RPMI8226 (cell line): Measurements from ENCODE around the gene WIPI1.
"Not testable (repeated sequence)": the region's sequence is repeated elsewhere in the genome, so short reads cannot be mapped to it uniquely, and the experiment has no call there.

Experiments
- DNase-seq: peaks from one replicate; pipeline ENCODE4 v3.0.0-alpha.2; 2015

WIPI1 gene

DNA sequence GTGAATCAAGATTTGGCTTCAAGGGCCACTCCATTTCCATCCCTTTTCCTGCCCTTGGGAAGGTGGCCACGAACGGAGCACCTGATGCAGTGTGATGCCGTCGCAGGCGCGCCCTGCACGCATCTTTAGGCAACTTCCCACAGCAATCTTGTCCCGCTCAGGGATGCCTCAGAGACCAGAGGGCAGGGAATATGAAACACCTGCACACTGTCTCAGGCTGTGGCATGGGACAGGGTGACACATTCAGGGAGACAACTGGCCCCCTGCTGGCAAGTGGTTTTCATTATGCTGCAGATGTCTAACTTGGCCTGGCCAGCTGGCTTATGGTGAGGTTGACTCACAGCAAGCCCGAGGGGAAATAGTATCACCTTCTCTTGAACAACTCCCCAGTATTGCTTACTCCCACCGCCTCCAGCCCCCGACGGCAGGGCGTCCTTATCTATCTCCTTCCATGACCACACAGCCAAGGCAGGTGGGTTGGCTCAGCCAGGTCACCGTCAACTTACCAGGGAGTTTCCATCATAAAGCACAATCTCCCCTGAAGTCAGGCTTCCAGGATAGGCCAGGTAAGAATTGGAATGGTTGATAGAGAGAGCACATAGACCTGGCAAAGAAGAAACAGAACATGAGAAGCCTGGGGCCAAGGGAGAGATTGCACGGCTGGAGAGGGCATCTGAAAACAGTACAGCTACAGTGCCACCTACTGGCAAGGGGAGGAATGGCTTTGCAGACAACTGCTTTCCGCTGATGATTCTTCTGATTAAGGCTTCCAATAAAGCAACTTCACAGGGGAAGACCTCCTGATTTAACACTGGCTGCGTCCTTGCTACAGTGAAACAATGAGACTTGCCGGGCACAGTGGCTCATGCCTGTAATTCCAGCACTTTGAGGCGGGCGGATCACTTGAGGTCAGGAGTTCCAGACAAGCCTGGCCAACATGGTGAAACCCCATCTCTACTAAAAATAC lies 21.1 kb downstream of the WIPI1 start:
- peak; percentile 86 for DNase-seq

DNA sequence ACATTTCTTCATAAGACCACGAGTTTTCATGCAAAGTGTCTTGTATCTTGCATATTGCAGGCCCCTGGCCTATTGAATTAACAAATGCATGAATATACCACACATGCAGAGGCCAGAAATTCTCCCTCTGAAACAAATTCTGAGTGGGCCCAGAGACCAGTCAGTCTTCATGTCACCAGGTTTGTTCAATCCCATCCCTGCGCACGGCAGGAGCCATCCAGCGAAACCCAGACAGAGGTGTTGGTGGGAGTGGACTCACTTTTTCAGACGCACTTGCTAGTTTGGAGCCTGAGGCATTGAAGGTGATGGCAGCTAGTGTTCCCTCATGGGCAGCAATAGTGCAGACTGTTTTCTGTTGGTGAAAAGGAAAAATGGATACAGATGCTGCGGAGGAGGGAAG lies 21.9 kb downstream of the WIPI1 start:
- no peak for DNase-seq

DNA sequence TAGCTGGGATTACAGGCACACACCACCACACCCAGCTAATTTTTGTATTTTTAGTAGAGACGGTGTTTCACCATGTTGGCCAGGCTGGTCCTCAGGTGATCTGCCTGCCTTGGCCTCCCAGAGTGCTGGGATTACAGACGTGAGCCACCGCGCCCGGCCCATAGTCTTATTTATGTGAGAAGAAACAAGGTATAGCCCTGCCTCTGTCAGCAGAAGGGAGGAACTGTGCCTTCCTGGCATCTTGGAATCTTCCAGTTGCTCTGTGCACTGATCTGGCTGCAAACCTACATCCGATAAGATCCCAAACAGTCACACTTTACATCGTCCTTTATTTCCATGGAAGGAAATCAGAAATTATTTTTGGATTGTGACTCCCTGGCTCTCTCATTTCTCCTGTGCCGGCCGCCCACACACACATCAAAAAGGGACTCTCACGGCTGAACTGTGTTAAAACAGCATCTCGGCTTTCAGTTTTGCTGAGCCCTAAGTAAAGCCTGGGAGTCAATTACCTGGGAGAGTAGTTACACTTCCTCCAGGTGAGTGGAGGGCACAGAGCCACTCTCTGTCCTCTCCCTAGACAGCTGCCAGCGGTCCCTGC lies 23.3 kb downstream of the WIPI1 start:
- no peak for DNase-seq

DNA sequence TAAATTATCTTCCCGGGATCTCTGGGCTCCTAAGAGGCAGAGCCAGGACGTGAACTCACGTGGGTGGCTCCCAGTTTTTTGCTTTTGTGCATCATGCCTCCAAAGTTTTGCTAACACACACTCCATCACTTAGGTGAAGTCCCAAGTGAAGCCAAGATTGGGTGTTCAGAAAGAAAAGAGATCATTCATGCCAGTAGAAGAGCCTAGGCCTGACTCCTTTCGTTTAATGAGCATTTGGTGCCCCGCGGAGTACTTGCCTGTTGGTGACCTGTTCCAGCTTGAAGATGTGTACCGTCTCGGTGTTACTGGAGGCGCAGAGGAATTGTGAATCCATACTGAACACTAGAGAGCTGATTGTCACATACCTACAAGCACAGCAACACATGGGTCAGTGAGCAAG lies 24.1 kb downstream of the WIPI1 start:
- no peak for DNase-seq

DNA sequence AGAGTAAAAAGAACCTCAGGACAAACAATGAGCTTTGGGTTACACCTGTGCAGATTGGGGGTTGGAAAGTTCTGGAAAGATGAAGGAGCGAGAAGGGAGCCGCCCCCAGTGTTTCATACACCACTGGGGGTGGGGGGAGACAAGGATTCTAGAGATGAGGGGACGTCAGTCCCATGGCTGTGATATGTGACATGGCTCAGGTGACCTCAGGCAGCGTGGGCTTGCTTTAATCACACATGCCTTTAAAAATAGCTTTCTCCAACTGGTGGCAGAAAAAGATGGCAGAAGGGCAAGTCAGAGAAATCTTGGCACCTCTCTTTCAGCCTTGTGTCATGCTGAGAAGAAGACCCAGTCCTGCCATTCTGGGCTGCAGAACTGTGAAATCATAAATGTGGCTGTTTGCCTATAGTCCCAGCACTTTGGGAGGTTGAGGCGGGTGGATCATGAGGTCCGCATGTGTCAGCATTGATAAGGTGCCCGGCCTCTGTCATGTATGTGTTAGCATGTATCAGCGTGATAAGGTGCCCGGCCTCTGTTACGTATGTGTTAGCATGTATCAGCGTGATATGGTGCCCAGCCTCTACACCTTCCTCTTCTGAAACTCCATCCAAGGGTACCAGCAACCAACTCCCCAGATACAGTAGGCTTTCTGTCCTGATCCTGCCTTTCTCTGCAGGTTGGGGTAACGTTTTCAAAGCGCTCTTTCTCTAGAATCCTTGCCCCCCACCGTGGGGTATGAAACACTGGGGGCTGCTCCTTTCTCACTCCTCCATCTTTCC lies 25.0 kb downstream of the WIPI1 start:
- DNase-seq, result no peak

DNA sequence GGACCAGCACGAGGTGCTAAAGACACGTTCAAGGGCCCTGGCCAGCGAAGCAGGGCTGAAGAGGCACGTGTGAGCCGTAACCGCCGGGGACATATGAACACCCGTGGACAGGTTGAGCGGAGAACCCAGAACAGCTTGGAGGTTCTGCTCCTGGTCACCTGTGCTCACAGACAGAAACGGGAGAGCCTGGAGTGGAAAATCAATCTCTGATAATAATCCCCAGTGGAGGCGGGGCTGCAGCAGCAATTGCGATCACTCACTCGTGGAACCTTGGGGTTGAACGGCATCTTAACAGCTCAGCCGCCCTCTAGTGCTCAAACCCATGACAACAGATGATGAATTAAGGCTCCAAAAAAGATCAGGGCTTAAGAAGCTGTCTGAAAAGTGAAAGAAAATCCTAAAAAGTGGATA lies 25.6 kb downstream of the WIPI1 start:
- DNase-seq, result no peak

DNA sequence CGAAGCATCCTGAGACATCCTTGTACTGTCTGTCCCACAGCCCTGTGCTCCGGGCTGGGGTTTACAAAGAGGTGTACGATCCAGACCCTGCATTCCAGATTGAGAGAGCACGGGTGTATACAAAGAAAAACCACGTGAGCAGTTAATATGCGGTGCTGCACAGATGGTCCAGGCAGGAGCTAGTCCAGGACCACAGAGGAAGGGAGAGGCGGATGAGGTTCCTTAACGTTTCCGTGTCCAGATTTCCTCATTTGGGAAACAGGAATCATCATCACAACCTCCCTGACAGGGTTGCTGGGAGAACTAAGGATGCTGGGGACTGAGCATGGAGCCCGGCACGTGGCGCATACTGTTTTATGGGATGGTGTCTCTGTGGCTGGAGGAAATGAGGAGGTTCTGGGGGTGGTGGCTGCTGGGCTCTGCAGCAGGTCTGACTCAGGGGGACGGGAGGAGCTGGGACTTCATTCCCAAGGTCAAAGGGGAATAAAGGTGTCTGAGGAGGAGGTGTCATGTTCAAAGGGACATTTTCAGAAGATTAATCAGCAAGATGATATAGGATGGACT lies 26.2 kb downstream of the WIPI1 start:
- DNase-seq, result no peak

DNA sequence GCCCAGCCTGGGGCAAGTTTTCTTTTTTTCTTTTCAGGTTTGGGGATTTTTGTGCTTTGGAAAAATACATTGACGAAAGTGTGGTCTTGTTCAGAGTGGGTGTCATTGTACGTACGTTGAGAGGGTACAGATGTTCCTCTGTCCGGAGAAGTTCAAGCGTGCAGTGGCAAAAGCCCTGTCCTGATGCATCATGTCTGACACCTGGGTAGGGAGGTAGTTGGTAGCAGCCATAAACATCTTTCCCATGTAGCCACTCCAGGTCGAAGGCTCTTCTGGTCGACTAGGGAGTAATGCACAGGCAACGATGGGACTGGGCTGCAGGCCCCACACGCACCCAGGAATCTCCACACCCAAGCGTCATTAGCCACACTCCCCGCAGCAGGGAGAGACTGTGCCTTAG lies 27.4 kb downstream of the WIPI1 start:
- no peak for DNase-seq

DNA sequence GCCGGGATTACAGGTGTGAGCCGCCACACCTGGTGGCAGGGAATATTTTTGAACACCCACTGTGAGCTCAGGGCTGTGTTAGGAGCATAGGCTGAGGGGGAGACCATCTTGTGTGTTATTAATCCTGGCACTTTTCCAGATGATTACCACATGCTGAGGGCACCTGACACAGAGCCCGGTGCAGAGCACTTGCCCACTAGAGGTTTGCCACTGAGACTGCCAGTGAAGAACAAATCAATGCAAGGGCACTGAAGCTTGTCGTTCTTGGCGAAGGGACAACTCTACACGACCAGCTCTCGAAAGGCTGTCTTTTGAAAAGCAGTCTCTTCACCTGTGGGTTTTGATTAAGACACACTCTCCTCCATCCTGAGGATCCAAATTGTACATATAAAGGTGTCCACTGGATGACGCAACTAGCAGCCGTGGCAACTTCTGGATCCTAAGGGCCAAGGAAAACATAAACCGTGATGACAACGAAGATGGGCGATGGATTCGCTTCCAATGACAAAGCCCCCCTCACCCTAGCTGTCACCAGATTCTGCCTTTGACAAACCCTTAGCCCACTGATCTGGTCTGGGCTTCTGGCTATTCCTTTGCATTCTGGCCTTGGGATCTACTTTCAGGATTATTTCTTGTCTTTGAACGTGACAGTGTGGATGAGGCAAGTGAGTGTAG lies 28.7 kb downstream of the WIPI1 start:
- DNase-seq, result no peak

DNA sequence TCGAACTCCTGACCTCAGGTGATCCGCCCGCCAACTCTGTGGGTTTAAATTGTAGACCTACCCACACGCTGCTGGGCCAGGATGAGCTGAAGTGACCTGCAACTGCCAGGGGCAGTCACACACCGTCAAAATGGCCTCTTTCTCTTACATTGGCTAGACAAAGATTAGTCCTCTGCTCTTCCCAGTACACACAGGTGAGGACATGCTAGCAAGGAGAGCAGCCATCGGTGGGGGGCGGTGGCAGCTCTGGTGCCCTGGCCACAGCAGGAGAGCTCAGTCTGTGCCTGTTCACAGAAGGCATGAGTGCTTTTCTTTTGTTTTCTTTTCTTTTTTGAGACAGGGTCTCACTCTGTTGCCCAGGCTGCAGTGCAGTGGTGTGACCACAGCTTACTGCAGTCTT lies 29.7 kb downstream of the WIPI1 start:
- DNase-seq, result no peak

DNA sequence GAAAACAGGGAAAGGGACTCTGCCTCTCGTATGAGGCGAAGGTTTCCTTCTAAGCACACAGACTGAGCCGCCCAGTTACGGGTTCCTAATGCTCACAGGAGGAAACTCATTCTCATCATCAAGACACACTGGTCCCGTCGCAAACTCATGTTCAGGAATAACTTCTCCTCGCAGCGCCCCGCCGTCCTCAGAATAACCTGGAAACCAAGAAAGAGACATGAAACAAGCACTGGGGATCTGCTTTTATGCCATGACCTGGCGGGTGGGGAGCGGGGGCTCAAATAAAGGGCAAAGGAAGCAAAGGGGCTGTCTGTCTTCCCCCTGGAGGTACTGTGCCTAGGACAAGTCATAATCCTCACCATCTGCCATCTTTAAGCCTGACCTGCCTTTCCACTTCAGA lies 31.3 kb downstream of the WIPI1 start:
- DNase-seq, result no peak

DNA sequence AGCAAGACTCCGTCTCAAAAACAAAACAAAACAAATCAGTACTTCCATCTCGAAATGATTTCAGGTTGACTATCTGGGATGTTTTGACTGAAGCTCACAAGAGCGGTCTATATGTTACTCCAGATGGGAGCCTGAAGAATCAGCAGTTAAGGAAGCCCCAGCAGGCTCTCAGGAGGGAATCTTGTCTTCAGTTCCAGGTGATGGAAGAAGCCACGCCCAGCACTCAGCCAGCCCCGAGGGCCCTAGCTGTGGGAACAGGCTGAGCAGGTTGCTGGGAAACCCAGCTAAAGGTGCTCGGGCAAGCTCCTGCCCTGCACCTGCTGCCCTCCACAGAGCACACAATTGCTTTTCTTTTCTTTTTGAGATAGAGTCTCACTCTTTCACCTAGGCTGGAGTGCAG lies 32.4 kb downstream of the WIPI1 start:
- no peak for DNase-seq

DNA sequence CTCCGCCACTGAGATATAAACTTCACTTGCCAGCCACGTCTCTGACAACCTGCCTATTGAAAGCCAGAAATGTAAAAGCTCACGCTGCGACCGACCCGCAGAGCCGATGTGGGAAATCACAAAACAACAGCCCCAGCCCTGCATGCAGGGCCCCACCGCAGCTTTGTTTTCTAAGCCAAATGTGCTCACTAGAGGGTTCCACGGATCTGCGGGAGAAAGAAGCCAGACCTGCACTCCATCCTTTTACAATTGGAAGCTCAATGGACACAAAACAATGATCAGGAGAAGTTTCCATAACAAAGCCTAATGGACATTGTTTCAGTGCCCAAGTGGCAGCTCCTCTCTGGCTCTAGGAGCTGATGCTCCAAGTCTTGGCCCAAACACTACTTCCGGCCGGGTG lies 33.1 kb downstream of the WIPI1 start:
- no peak for DNase-seq

DNA sequence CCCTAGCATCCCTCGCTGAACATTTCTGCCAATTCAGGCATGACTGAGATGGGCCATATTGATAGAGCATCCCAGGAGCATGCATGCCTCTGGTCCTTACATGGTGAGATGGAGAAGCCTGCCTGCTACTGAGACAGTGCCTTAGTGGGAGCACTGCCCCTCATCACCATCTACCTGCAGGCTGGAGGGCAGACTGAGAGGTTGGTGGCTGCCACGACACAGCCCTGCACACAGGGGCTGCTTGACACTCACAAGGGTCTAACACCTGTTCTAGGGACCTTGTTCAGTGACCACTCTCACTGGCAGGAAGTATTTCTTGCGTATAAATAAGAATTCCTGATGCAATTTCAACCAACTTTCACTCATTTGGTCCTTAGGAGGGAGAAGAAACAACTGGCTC lies 34.0 kb downstream of the WIPI1 start:
- no peak for DNase-seq

DNA sequence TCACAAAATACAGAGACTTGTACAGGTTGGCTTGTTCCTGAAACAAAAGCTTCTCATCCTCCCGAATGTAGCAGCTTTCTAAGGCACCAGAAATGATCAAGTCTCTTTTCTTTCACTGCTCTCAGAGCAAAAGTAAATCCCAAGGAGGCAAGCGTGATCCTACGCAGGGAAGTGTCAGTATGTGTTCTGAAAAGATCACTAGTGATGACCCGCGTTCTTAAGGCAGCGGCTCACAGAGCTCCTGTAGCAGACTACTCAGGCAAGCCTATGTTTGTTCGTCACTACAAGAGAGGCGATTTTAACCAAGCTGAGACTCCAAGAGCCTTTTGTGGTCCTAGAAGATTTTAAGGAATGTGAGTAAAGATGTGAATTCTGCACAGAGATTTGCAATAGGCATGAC lies 34.5 kb downstream of the WIPI1 start:
- DNase-seq, result no peak

DNA sequence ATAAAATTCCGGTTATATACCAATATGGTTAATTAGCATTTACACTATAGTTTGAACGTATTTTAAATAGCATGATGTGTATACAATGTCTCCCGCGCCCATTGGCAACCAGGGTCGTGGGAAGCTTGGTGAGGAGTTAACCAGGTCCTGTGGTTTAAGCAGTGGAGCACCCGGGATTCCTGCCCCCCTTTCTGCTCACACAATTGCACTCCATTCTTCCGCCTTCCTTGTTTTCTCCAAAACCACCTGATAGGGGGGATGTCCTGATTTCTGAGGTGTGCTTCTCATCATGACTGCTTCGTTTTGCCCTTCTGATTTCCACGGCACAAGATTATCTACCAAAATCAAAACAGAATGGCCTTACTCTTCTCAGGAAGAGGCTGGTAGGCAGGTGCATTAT lies 35.8 kb downstream of the WIPI1 start:
- no peak for DNase-seq

DNA sequence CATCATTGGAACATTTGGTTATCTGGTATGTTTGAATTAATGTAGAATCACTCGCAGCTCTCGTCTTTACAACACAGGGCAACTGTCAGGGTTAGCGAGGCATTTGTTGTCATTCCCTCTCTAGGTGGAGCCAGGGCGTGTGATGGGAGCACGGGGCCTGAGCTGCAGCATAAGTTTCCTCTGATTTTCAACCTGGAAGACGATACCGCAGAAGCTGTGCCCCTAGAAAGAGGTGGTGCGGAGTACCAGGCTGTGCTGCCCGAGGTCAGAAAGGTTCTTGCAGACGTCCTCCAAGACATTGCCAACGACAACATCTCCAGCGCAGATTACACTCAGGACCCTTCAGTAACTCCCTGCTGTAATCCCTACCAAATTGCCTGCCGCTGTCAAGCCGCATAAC lies 37.2 kb downstream of the WIPI1 start:
- no peak for DNase-seq

DNA sequence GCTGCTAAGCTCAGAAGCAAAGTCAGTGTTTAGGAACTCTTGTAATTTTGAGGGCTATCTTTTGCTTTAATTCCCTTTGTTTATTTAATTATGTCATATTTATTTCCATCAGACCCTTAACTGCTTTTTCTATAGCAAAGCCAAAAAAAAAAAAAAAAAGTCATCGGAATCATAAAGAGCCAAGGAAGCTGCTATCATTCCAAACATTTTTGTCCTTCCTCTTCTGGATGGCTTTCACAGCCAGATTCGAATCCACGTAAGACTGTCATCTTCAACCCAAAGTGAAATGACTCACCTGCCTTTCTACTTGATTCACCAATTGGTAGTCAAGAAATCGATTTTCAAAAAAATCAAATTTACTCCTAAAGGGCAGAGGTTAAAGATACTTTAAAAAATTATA lies 38.4 kb downstream of the WIPI1 start:
- no peak for DNase-seq

DNA sequence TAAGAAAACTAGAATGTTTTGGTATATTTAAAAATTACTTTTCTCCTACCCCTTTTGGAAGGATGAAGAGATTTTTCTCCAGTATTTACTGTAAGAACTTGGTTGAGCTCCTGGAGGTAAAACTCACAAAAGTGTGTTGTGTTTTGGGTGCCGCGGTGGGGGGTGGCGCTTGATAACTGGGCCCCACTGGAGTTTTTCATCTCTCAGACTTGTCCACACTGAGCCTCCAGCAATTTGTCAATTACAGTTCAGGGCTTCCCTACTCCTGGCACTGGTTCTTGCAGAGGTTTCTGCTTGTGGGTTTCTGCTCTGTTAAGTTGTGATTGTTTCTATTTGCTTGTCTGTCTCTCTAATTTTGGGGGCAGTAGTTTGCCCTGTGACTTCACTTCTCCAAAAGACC lies 40.0 kb downstream of the WIPI1 start:
- no peak for DNase-seq

DNA sequence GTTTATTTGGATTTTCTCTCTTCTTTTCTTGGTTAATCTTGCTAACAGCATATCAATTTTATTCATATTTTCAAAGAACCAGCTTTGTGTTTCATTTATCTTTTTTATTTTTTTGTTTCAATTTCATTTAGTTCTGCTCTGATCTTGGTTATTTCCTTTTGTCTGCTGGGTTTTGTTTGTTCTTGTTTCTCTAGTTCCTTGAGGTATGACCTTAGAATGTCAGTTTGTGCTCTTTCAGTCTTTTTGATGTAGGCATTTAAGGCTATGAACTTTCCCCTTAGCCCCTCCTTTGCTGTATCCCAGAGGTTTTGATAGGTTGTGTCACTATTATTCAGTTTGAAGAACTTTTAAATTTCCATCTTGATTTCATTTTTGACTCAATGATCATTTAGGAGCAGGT lies 42.4 kb downstream of the WIPI1 start:
- DNase-seq, result not testable (repeated sequence)

DNA sequence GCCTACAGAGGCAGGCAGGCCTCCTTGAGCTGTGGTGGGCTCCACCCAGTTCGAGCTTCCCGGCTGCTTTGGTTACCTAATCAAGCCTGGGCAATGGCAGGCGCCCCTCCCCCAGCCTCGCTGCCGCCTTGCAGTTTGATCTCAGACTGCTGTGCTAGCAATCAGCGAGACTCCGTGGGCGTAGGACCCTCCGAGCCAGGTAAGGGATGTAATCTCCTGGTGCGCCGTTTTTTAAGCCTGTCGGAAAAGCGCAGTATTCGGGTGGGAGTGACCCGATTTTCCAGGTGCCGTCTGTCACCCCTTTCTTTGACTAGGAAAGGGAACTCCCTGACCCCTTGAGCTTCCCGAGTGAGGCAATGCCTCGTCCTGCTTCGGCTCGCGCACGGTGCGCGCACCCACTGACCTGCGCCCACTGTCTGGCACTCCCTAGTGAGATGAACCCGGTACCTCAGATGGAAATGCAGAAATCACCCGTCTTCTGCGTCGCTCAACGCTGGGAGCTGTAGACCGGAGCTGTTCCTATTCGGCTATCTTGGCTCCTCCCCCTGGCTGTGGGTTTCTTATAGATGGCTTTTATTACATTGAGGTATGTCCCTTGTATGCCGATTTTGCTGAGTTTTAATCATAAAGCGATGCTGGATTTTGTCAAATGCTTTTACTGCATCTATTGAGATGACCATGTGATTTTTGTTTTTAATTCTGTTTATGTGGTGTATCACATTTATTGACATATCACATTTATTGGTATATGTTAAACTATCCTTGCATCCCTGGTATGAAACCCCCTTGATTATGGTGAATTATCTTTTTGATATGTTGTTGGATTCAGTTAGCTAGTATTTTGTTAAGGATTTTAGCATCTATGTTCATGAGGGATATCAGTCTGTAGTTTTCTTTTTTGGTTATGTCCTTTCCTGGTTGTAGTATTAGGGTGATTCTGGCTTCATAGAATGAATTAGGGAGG lies 43.4 kb downstream of the WIPI1 start:
- peak; percentile 48 for DNase-seq

DNA sequence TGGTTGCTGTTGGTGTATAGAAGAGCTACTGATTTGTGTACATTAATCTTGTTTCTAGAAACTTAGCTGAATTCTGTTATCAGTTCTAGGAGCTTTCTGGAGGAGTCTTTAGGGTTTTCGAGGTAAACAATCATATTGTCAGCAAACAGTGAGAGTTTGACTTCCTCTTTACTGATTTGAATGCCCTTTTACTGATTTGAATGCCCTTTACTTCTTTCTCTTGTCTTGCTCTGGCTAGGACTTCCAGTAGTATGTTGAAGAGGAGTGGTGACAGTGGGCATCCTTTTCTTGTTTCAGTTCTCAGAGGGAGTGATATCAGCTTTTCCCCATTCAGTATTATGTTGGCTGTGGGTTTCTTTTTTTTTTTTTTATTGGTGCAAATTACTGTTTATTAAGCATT lies 49.6 kb downstream of the WIPI1 start:
- not testable (repeated sequence) for DNase-seq
